Dermis lymphatic vessel endothelial cell (primary cell): ENCODE measurements around the gene LGI4. TPM values are rescaled to one million over a fixed set of nuclear protein-coding genes. Genes with fewer than 3 reads are reported as not detected.

Source experiments
- total RNA-seq: library from RNA; depleted of rRNA; stranded (reverse); fragments of >200 nt; gene quantifications from 2 replicates; pipeline ENCODE4 v1.2.1, GENCODE V29; 2014

Gene LGI4
- total RNA-seq: not detected in 2 replicates

GRCh38 chr19:35134601-35135242 lies at the start of gene LGI4:
Gene LGI4 (minus strand): TSS chr19:35135059. CDS start chr19:35134680, 379 bp downstream.

GRCh38 chr19:35154525-35155406 lies 19.9 kb upstream of the LGI4 start, which contains the start of gene FXYD5:
Gene FXYD5 (plus strand): TSS chr19:35154735. CDS start chr19:35155551, 816 bp downstream.

GRCh38 chr19:35143231-35143715 lies 8.4 kb upstream of the LGI4 start, which contains the start of gene FXYD7:
Gene FXYD7 (plus strand): TSS chr19:35143255. CDS start chr19:35143334, 79 bp downstream.

DNA sequence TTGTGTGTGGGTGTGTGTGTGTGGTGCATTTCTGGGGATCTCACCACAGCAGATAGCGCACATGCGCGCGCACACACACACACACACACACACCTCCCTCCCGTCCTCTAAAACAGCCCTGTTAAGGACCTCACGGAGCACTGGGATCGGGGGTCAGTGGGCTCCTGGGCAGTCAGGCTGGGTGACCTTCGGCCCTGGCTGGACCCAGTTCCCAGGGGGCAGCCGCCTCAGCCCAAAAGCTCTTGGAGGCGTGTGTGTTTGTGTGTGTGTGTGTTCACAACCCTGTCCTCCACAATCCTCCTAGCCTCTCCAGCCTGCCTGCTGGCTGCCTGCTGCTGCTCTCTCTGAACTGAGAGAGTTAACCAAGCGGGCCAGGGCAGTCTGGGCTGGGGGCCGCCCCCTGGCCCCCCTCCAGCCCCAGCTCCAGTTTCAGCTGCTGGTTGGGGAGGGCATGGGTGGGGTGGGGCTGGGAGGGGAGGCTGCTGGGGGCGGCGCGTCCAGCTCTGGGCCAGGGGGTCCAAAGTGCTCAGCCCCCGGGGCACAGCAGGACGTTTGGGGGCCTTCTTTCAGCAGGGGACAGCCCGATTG lies 3.5 kb upstream of the LGI4 start, which contains the start of gene FXYD1:
Gene FXYD1 (plus strand): TSS at position 520 of the 588 bp plus-strand sequence. CDS start 1,256 bp downstream, outside the sequence.

GRCh38 chr19:35115177-35115951 lies 19.5 kb downstream of the LGI4 start, which contains the start of gene FXYD3:
Gene FXYD3 (plus strand): TSS chr19:35115823. CDS start chr19:35119377, 3,554 bp downstream.

Other genes with a start within 250 kb of the LGI4 start
- gene ZNF30, start 208.2 kb downstream of the LGI4 start, total RNA-seq: 5.6 and 9.0 TPM in 2 replicates
- gene ZNF792, start 170.8 kb downstream of the LGI4 start, total RNA-seq: 40.9 and 49.6 TPM in 2 replicates
- gene GRAMD1A, start 134.7 kb downstream of the LGI4 start, total RNA-seq: 27.6 and 31.9 TPM in 2 replicates
- gene SCN1B, start 104.6 kb downstream of the LGI4 start, total RNA-seq: 8.8 and 12.2 TPM in 2 replicates
- under 0.01 and 0.09 TPM in 2 replicates for gene HPN, start 93.3 kb downstream of the LGI4 start, total RNA-seq
- gene FXYD3, start 19.2 kb downstream of the LGI4 start, total RNA-seq: not detected in 2 replicates
- gene FXYD1, start 3.8 kb upstream of the LGI4 start, total RNA-seq: not detected in 2 replicates
- not detected in 2 replicates for gene FXYD7, start 8.2 kb upstream of the LGI4 start, total RNA-seq
- gene FXYD5, start 19.7 kb upstream of the LGI4 start, total RNA-seq: 22.2 and 27.3 TPM in 2 replicates
- not detected in 2 replicates for gene FAM187B, start 93.7 kb upstream of the LGI4 start, total RNA-seq
- gene LSR, start 113.9 kb upstream of the LGI4 start, total RNA-seq: 0.34 and 3.5 TPM in 2 replicates
- gene USF2, start 133.9 kb upstream of the LGI4 start, total RNA-seq: 35.2 and 43.8 TPM in 2 replicates
- gene HAMP, start 147.5 kb upstream of the LGI4 start, total RNA-seq: 0.17 and 0.22 TPM in 2 replicates
- not detected in 2 replicates for gene MAG, start 157.1 kb upstream of the LGI4 start, total RNA-seq
- gene CD22, start 194.1 kb upstream of the LGI4 start, total RNA-seq: 0.11 and 0.26 TPM in 2 replicates
- gene FFAR1, start 212.8 kb upstream of the LGI4 start, total RNA-seq: not detected in 2 replicates
- not detected in 2 replicates for gene FFAR3, start 223.4 kb upstream of the LGI4 start, total RNA-seq
- not detected in 2 replicates for gene GPR42, start 236.0 kb upstream of the LGI4 start, total RNA-seq